ENCODE measurements around the gene PXDC1. TPM values are rescaled to one million over a fixed set of nuclear protein-coding genes. Genes with fewer than 3 reads are reported as not detected.
A peak's percentile ranks its signal among the peaks of the same experiment; 100 is the strongest.

PXDC1 gene
- total RNA-seq, 1 donor = 39.4 TPM

DNA sequence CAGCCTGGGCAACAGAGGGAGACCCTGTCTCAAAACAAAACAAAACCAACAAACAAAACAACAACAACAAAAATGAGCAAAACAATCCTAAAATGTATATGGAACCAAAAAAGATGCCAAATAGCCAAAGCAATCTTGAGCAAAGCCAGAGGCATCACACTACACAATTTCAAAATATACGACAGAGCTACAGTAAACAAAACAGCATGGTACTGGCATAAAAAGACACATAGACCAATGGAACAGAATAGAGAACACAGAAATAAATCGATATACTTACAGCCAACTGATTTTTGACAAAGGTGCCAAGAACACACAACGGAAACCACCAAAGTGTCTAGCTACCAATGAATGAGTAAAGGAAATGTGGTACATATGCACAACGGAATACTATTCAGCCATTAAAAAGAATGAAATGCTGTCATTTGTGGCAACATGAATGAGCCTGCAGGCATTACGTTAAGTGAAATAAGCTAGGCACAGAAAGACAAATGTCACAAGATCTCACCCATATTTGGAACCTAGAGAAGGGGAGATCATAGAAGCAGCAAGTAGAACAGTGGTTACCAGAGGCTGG is 16.4 kb downstream of the PXDC1 start:
- TF ChIP-seq, protein P1, sequence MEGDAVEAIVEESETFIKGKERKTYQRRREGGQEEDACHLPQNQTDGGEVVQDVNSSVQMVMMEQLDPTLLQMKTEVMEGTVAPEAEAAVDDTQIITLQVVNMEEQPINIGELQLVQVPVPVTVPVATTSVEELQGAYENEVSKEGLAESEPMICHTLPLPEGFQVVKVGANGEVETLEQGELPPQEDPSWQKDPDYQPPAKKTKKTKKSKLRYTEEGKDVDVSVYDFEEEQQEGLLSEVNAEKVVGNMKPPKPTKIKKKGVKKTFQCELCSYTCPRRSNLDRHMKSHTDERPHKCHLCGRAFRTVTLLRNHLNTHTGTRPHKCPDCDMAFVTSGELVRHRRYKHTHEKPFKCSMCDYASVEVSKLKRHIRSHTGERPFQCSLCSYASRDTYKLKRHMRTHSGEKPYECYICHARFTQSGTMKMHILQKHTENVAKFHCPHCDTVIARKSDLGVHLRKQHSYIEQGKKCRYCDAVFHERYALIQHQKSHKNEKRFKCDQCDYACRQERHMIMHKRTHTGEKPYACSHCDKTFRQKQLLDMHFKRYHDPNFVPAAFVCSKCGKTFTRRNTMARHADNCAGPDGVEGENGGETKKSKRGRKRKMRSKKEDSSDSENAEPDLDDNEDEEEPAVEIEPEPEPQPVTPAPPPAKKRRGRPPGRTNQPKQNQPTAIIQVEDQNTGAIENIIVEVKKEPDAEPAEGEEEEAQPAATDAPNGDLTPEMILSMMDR (IDR thresholded peaks at IDR 0.05; ENCODE audit: insufficient read depth, low read length) = no peak
- no peak for DNase-seq (ENCODE audit: low read depth)
- H3K4me3 ChIP-seq (ENCODE audit: low read depth, low read length) = no peak overlapping the region

DNA sequence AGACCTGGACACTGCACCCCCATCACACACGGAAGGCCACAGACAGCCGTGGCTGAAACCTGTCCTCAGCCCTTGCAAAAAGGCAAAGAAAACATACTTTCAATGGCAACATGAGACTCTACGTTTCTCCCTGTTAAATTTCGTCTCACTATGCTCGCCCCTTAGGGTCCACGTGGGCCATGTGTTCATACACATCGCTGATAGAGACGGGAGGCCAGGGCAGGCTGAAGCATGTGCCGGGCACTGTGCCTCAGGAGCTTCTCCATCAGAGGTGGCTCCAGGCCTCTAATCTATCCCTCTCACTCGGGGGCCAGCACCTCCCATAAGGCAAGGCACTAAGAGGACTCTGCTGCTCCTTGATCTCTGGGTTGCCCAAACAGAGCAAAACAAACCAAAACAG is 17.5 kb downstream of the PXDC1 start:
- TF ChIP-seq, protein P1 (IDR thresholded peaks at IDR 0.05; ENCODE audit: insufficient read depth, low read length) = no peak
- no peak for DNase-seq (ENCODE audit: low read depth)
- H3K4me3 ChIP-seq (ENCODE audit: low read depth, low read length) = no peak overlapping the region

DNA sequence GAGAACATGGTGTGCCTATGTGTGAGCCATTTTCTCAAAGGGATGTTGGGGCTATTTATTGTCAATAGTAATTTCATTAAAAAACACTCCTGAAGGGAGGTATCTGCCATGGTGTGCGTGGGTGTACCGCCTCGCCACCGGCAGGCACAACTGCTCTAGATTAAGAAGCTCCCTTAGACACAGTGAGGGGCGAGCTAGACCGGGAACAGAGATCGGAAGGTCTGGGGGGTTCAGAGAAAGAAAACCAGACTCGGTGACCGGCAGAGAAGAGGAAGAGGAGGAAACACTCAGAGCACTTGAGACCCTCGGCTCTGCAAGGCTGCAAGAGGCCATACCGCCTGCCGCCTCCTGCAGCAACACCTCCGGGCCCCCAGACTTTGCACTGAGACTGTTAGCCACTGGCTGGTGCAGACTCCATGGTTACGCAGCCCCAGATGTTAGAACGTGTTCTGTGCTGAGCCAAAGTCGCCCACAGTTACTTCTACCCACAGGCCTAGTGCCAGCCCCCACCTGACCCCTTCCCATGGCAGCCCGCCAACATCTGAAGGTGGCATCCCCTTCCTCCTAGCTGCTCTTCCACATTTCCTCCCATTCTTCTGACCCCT is 18.1 kb downstream of the PXDC1 start:
- TF ChIP-seq, protein P1 (IDR thresholded peaks at IDR 0.05; ENCODE audit: insufficient read depth, low read length) = no peak
- no peak for DNase-seq (ENCODE audit: low read depth)
- H3K4me3 ChIP-seq (ENCODE audit: low read depth, low read length) = no peak overlapping the region

DNA sequence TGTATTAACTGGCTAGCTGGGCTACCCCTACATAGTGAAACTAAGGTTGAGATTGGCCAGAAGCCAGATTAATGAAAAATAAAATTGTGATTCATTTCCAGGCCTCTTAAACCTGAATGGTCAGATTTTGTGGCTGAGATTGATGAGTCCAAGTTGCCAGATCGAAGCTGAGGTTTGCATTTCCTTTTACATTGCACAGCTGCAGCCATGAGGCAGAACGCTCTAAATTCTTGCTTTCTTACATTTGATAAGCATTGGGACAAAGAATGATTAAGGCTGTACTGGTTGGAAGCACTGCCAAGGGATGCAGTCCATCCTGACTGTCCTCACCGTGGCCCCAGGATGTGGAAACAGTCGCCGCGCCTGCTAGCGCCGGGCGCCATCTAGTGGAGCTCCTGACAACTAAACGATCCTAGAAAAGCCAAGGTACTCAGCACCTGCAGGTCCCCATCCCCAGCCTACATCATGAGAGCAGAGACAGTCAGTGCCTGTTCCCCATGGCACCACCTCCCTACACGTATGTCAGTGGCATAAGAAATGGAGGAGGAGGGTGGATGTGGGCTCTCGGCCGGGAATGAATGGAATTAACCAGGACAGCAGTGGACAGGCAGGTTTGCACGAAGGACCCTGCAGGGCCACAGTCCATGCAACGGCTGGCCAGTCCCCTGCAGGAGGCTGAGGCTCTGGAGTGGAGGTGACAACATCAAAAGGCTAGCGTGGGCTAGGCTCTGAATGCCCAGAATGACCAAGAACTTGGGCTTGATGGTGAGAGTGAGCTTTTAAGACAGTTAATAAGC is 19.0 kb downstream of the PXDC1 start:
- H3K4me3 ChIP-seq (ENCODE audit: low read depth, low read length) = no peak overlapping the region
- TF ChIP-seq, protein P1 (IDR thresholded peaks at IDR 0.05; ENCODE audit: insufficient read depth, low read length) = peak; percentile 87
- DNase-seq (ENCODE audit: low read depth) = peak; percentile 99

DNA sequence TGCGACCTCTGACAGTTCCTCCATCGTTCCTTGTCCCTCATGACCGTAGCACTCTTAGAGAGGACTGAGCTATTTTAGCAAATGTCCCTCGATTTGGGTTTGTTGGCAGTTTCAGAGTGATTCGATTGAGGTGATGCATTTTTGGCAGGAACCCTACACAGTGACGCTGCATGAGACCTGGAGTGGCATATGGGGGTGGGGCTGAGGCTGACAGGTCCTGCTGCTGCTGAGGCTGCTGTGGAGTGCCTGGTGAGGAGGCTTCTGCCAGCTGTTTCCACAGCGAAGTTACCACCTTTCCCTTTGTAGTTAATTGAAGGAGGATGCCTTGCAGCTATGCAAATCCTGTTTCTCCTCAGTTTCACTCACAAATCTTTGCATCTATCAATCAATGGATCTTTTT is 19.8 kb downstream of the PXDC1 start:
- TF ChIP-seq, protein P1 (IDR thresholded peaks at IDR 0.05; ENCODE audit: insufficient read depth, low read length) = no peak
- no peak overlapping the region for H3K4me3 ChIP-seq (ENCODE audit: low read depth, low read length)
- DNase-seq (ENCODE audit: low read depth) = no peak

DNA sequence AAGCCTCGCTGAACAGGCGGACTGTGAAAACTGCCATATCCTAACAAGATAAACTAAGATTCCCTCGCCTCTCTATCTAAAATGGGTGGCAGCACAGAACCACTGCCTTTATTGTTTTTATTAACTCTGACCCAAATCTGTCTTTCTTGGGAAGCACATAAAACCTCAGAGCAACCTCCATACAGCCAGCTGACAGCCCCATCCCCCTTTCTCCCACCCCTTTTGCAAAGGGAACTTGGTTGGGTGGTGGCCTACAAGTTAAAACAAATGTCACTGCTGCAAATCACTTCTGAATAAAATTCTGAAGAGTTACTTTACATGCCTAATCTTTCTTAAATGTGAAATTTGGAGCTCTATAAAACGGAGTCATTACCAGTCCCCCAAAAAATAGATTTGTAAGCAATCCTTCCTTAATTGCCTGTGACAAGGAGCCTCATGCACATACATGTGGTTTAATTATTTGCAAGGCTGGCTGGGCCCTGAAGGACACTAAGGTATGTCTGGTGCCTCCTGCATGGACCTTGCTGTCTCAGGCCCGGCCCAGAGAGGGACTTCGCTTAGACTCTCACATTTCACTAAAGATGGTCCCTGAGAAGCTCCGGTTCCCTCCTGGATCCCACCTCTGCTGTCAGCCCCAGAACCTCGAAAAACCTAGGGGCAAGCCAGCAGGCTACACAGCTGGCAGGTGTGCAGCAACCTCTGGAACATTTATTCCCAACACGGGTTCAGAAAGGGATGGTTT is 21.7 kb downstream of the PXDC1 start:
- no peak for DNase-seq (ENCODE audit: low read depth)
- TF ChIP-seq, protein P1 (IDR thresholded peaks at IDR 0.05; ENCODE audit: insufficient read depth, low read length) = no peak

More for the DNA sequence above, 21.7 kb downstream of the PXDC1 start:
- H3K4me3 ChIP-seq (ENCODE audit: low read depth, low read length) = no peak overlapping the region
